ENCODE results near the gene MINDY3.

Gene MINDY3

DNA sequence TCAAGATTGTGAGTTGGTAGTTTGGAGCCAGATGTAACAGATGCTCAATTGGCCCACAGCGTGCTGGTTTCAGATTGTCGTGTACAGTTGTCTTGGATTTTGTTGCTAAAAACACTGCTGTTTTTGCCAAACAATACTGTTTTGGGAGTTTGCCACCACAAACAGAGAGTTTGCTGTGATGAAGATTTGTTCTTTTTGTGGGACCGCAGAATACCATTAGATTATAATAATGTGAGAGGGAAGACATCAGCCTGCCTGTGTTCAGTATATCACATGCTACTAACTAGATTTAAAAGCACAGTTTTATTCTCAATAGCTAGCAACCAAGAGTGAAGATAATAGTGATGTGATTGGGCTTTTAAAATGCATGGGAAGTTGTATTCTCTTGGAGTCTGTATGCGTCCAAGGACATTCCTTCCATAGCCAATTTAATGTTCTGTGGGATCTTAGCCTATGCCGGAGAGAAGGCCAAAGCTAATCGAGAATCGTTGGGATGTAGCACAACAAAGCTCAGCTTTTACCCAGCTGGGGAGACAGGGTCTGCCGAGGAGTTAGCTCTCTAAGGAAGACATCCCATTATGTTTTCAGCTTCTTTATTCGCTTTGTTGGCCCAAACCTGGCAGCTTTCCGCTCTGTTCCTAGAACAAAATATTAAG is 121.9 kb downstream of the MINDY3 start:
- no peak for DNase-seq (ENCODE audit: low spot score)

GRCh38 chr10:15737656-15738055 is 122.7 kb downstream of the MINDY3 start:
- DNase-seq (ENCODE audit: low spot score), result no peak

DNA sequence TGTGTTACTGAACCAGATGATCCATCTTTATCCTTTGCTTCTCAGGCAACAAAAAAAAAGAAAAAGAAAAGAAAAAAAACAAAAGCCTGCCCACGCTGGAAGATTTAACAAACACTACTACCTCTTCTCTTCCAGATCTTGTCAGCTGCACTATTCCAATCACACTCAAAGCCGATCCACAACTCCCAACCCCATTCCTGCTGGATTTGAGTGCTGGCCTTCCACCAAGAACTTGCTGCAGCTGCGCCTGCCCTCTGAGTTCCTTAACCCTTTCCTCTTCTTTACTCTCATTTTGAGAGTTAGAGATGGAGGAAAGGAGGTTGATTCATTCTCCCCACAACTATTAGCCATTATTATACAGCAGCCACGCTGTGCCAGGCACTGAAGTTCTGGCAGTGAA is 124.5 kb downstream of the MINDY3 start:
- DNase-seq (ENCODE audit: low spot score), result no peak

DNA sequence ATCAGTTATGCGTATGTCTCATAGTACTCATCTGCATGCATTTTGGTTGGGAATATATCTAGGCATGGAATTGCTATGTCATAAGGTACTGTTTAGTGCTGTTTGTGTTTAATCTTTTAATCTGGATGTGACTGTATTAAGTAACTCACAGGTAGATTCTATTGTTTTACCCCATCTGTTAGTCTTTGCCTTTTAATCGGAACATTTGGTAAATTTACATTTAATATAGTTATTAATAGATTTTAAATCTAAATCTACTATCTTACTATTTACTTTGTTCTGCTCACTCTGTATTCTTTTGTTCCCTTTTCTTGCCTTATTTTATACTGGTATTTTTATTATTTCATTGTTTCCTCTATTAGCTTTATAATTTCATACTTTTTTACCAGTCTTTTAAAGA is 130.0 kb downstream of the MINDY3 start:
- no peak for DNase-seq (ENCODE audit: low spot score)

DNA sequence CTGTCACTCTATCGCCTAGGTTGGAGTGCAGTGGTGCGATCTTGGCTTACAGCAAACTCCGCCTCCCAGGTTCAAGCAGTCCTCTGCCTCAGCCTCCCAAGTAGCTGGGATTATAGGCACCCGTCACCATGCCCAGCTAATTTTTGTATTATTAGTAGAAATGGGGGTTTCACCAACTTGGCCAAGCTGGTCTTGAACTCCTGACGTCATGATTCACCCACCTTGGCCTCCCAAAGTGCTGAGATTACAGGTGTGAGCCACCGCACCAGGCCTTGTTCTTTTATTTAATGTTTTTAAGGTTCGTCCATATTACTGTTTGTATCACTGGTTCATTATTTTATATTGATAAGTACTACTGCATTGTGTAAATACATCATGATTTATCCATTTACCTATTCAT is 130.4 kb downstream of the MINDY3 start:
- no peak for DNase-seq (ENCODE audit: low spot score)
